ENCODE data around the gene MCTP1. TPM values are rescaled to one million over a fixed set of nuclear protein-coding genes. Genes with fewer than 3 reads are reported as not detected.

MCTP1 gene
- total RNA-seq, 2 donors from 2014 or later: 0.28 to 1.2 TPM

DNA sequence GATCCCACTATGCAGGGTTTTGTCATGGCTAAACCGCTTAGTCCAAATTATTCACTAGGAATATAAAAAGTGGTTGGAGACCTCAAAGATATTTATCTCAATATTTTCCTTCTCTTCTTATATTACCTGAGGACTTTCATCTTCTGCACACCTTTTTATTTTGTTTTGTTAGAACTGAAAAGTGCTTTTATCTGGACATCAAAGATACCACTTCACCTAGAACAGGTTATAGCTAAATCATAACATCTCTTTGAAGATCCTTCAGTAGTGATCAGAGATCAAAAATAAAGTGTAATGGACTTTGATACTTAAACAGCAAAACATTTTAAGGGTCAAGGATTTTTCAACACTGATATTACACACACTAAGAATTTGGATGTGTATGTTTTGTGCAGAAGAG lies 160.2 kb downstream of the MCTP1 start:
- no peaks in the 10 kb centered on the region for H3K4me1 Mint-ChIP-seq (ENCODE audit: low read depth)
- H3K27ac Mint-ChIP-seq: no peak overlapping the region
- no peaks in the 10 kb centered on the region for H3K27me3 Mint-ChIP-seq (ENCODE audit: low read depth)
- no peaks in the 10 kb centered on the region for H3K36me3 Mint-ChIP-seq (ENCODE audit: insufficient read depth in 2 of 2)
- H3K9me3 Mint-ChIP-seq: no peaks in the 10 kb centered on the region
- ATAC-seq (replicated peaks in 1 of 2) (no peak), DNase-seq (no peak)
- H3K4me3 Mint-ChIP-seq: no peak overlapping the region

DNA sequence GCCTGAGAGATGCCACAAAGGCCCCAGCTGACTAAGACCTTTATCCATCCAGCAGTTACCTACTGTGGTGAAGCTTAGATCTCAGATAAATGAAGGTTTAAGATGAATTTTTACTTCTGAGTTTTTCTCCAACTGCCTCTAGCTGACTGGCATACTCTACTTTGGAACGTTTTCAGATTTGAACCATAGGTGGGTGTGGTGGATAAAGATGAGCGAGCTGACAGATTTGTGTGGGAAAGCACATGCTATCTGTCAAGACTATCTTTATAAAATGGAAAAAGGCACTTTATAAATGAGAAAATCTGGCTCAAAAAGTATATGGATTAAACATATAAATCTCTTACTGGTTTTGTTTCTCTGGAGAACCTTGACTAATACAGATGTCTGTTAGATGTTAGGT lies 160.8 kb downstream of the MCTP1 start:
- no peak for DNase-seq
- Mint-ChIP-seq H3K27me3 (ENCODE audit: low read depth) (no peaks in the 10 kb centered on the region), H3K9me3 (no peaks in the 10 kb centered on the region), H3K4me1 (ENCODE audit: low read depth) (no peaks in the 10 kb centered on the region), H3K36me3 (ENCODE audit: insufficient read depth in 2 of 2) (no peaks in the 10 kb centered on the region), H3K27ac (no peak overlapping the region), H3K4me3 (no peak overlapping the region)
- ATAC-seq (replicated peaks in 1 of 2): no peak

DNA sequence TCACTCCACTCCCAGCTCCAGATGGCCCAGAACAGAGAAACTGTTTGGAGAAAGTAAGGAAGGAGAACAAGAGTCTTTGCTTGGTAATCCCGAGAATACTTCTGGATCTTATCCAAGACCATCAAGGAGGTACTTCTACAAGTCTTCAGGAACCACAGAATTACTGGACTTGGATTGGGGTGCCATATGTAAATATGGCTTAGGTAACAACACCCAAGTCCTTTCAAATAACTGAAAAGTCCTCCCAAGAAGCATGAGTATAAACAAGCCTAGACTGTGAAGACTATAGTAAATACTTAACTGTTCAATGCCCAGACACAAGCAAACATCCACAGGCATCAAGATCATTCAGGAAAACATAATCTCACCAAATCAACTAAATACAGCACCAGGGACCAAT lies 170.0 kb downstream of the MCTP1 start:
- H3K36me3 Mint-ChIP-seq (ENCODE audit: insufficient read depth in 2 of 2): no peaks in the 10 kb centered on the region
- H3K4me1 Mint-ChIP-seq (ENCODE audit: low read depth): no peaks in the 10 kb centered on the region
- DNase-seq (no peak), ATAC-seq (replicated peaks in 1 of 2) (no peak)
- H3K9me3 Mint-ChIP-seq: peaks cover 0 to 3% of the 10 kb centered on the region in 2 donors
- no peak overlapping the region for H3K4me3 Mint-ChIP-seq
- no peaks in the 10 kb centered on the region for H3K27me3 Mint-ChIP-seq (ENCODE audit: low read depth)
- H3K27ac Mint-ChIP-seq: no peak overlapping the region

- Mint-ChIP-seq H3K27me3 (ENCODE audit: low read depth) (no peaks in the 10 kb centered on the region), H3K9me3 (peaks cover 0 to 3% of the 10 kb centered on the region in 2 donors), H3K36me3 (ENCODE audit: insufficient read depth in 2 of 2) (no peaks in the 10 kb centered on the region), H3K27ac (no peak overlapping the region), H3K4me1 (ENCODE audit: low read depth) (no peaks in the 10 kb centered on the region), H3K4me3 (no peak overlapping the region)
- ATAC-seq (replicated peaks in 1 of 2): no peak
- no peak for DNase-seq
These were observed 170.6 kb downstream of the MCTP1 start for GRCh38 chr5:95114305-95114704.

DNA sequence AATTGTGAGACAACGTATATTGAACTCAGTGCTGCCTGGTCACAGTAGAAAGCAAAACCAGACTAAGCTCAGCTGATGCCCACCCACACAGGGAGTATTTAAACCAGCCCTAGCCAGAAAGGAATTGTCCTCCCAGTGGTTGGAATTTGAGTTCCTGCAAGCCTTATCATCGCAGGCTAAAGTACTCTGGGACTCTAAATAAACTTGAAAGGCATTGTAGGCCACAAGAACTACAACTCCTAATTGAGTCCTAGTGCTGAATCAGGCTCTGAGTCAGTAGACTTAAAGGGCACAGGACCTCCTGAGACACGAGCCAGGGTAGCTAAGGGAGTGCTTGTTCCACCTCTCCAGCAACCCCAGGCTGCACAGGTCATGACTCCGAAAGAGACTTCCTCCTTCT lies 171.4 kb downstream of the MCTP1 start:
- Mint-ChIP-seq H3K4me3 (no peak overlapping the region), H3K36me3 (ENCODE audit: insufficient read depth in 2 of 2) (no peaks in the 10 kb centered on the region), H3K9me3 (peaks cover 0 to 3% of the 10 kb centered on the region in 2 donors), H3K27me3 (ENCODE audit: low read depth) (no peaks in the 10 kb centered on the region), H3K4me1 (ENCODE audit: low read depth) (no peaks in the 10 kb centered on the region), H3K27ac (no peak overlapping the region)
- DNase-seq (no peak), ATAC-seq (replicated peaks in 1 of 2) (no peak)

DNA sequence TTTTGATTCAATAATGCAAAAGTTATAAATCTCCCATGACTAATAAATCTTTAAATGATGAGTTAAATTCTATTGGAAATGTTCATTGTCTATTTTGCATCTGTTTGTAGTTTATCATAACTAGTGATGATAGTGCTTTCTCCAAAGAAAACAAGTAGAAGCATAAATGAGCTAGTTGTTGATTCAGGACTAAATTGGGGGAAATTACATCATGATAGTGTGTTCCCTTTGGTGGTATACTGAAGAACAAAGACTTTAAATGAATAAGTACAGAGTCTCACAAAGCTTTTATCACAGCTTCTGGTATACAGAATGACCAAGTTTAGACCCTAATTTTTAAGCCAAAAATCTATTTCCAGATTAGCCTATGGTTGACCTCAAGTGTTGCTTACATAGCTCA lies 173.8 kb downstream of the MCTP1 start:
- Mint-ChIP-seq H3K36me3 (ENCODE audit: insufficient read depth in 2 of 2) (no peaks in the 10 kb centered on the region), H3K4me3 (no peak overlapping the region)

GRCh38 chr5:95110118-95110517 lies 174.8 kb downstream of the MCTP1 start:
- Mint-ChIP-seq H3K4me1 (ENCODE audit: low read depth) (no peaks in the 10 kb centered on the region), H3K9me3 (no peaks in the 10 kb centered on the region), H3K36me3 (ENCODE audit: insufficient read depth in 2 of 2) (no peaks in the 10 kb centered on the region), H3K4me3 (no peak overlapping the region), H3K27me3 (ENCODE audit: low read depth) (no peaks in the 10 kb centered on the region), H3K27ac (no peak overlapping the region)
- no peak for ATAC-seq (replicated peaks in 1 of 2)
- DNase-seq: no peak

More for the DNA sequence above, 173.8 kb downstream of the MCTP1 start:
- Mint-ChIP-seq H3K27me3 (ENCODE audit: low read depth) (no peaks in the 10 kb centered on the region), H3K4me1 (ENCODE audit: low read depth) (no peaks in the 10 kb centered on the region), H3K27ac (no peak overlapping the region), H3K9me3 (no peaks in the 10 kb centered on the region)
- no peak for ATAC-seq (replicated peaks in 1 of 2)
- no peak for DNase-seq

- Mint-ChIP-seq H3K4me3 (no peak overlapping the region), H3K27me3 (ENCODE audit: low read depth) (no peaks in the 10 kb centered on the region), H3K36me3 (ENCODE audit: insufficient read depth in 2 of 2) (no peaks in the 10 kb centered on the region), H3K27ac (no peak overlapping the region), H3K9me3 (no peaks in the 10 kb centered on the region), H3K4me1 (ENCODE audit: low read depth) (no peaks in the 10 kb centered on the region)
- no peak for DNase-seq
- ATAC-seq (replicated peaks in 1 of 2): no peak
These were observed 177.8 kb downstream of the MCTP1 start for GRCh38 chr5:95107138-95107537.

DNA sequence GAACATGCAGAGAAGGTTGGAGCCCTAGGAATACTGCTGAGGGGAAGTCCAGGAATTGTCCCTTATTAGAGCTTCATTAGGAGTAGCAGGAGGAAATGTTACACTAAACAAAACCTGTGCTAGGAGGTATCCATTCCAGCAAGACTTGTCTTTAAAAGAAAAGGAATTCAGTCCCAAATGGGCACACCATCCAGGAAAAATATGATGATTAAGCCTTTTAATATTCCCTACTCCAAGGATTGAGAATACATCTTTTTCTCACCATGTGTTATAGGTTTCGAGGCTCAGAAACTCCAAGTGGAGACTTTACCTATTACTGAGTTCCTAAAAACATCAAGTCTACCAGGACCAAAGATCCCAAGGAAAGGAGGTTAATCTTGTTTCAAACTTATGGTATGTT lies 179.3 kb downstream of the MCTP1 start:
- no peaks in the 10 kb centered on the region for H3K27me3 Mint-ChIP-seq (ENCODE audit: low read depth)
- no peak for DNase-seq
- H3K36me3 Mint-ChIP-seq (ENCODE audit: insufficient read depth in 2 of 2): no peaks in the 10 kb centered on the region
- no peak overlapping the region for H3K27ac Mint-ChIP-seq
- ATAC-seq (replicated peaks in 1 of 2): no peak
- no peak overlapping the region for H3K4me3 Mint-ChIP-seq
- no peaks in the 10 kb centered on the region for H3K4me1 Mint-ChIP-seq (ENCODE audit: low read depth)
- H3K9me3 Mint-ChIP-seq: no peaks in the 10 kb centered on the region

GRCh38 chr5:95102687-95103086 lies 182.2 kb downstream of the MCTP1 start:
- Mint-ChIP-seq H3K36me3 (ENCODE audit: insufficient read depth in 2 of 2) (no peaks in the 10 kb centered on the region), H3K4me1 (ENCODE audit: low read depth) (no peaks in the 10 kb centered on the region), H3K4me3 (no peak overlapping the region), H3K9me3 (no peaks in the 10 kb centered on the region), H3K27me3 (ENCODE audit: low read depth) (no peaks in the 10 kb centered on the region), H3K27ac (no peak overlapping the region)
- DNase-seq: no peak
- ATAC-seq (replicated peaks in 1 of 2): no peak

GRCh38 chr5:95102080-95102479 lies 182.8 kb downstream of the MCTP1 start:
- no peak overlapping the region for H3K4me3 Mint-ChIP-seq
- H3K27ac Mint-ChIP-seq: no peak overlapping the region
- peaks cover 1 to 2% of the 10 kb centered on the region in 2 donors for H3K9me3 Mint-ChIP-seq
- no peak for ATAC-seq (replicated peaks in 1 of 2)
- no peak for DNase-seq
- no peaks in the 10 kb centered on the region for H3K4me1 Mint-ChIP-seq (ENCODE audit: low read depth)
- H3K36me3 Mint-ChIP-seq (ENCODE audit: insufficient read depth in 2 of 2): no peaks in the 10 kb centered on the region
- no peaks in the 10 kb centered on the region for H3K27me3 Mint-ChIP-seq (ENCODE audit: low read depth)

GRCh38 chr5:95100551-95100950 lies 184.3 kb downstream of the MCTP1 start:
- DNase-seq (no peak), ATAC-seq (replicated peaks in 1 of 2) (no peak)
- Mint-ChIP-seq H3K27me3 (ENCODE audit: low read depth) (no peaks in the 10 kb centered on the region), H3K27ac (no peak overlapping the region), H3K4me1 (ENCODE audit: low read depth) (no peaks in the 10 kb centered on the region), H3K9me3 (peaks cover 1 to 2% of the 10 kb centered on the region in 2 donors), H3K4me3 (no peak overlapping the region), H3K36me3 (ENCODE audit: insufficient read depth in 2 of 2) (no peaks in the 10 kb centered on the region)

GRCh38 chr5:95098012-95098411 lies 186.9 kb downstream of the MCTP1 start:
- H3K27me3 Mint-ChIP-seq (ENCODE audit: low read depth): no peaks in the 10 kb centered on the region
- no peak overlapping the region for H3K27ac Mint-ChIP-seq
- ATAC-seq (replicated peaks in 1 of 2) (no peak), DNase-seq (no peak)
- no peaks in the 10 kb centered on the region for H3K36me3 Mint-ChIP-seq (ENCODE audit: insufficient read depth in 2 of 2)
- no peak overlapping the region for H3K4me3 Mint-ChIP-seq
- peaks cover 1 to 2% of the 10 kb centered on the region in 2 donors for H3K9me3 Mint-ChIP-seq
- no peaks in the 10 kb centered on the region for H3K4me1 Mint-ChIP-seq (ENCODE audit: low read depth)

- H3K27ac Mint-ChIP-seq: no peak overlapping the region
- H3K4me1 Mint-ChIP-seq (ENCODE audit: low read depth): no peaks in the 10 kb centered on the region
- H3K9me3 Mint-ChIP-seq: peaks cover 2 to 6% of the 10 kb centered on the region in 2 donors
These were observed 191.7 kb downstream of the MCTP1 start for GRCh38 chr5:95093211-95093610.

More at GRCh38 chr5:95093211-95093610, 191.7 kb downstream of the MCTP1 start:
- DNase-seq (no peak), ATAC-seq (replicated peaks in 1 of 2) (no peak)
- Mint-ChIP-seq H3K4me3 (no peak overlapping the region), H3K36me3 (ENCODE audit: insufficient read depth in 2 of 2) (no peaks in the 10 kb centered on the region), H3K27me3 (ENCODE audit: low read depth) (no peaks in the 10 kb centered on the region)

Data from activated T-cell treated with anti-CD3 and anti-CD28 coated beads, Interleukin-2, amount 50 U/mL, for 72 hours (primary cell).